WTC11 (cell line): ENCODE results near the gene PLEKHM3.

ENCODE experiments used
- EMX1 ChIP-seq: fragments of 250-450 bp; sonication (Bioruptor Pico); IDR thresholded peaks from 2 replicates; pipeline ENCODE4 v1.8.0; 2021; ENCODE audit warnings: mild to moderate bottlenecking
- FOXP1 ChIP-seq: sonication (generic); formaldehyde crosslinking; IDR thresholded peaks from 2 replicates; pipeline ENCODE4 v1.8.0; 2022; ENCODE audit warnings: missing genetic modification reagents, mild to moderate bottlenecking, moderate library complexity, borderline replicate concordance
- TF ChIP-seq, protein P1 (sequence below): fragments of 200-600 bp; IDR thresholded peaks from 2 replicates; pipeline ENCODE4 v1.8.0; 2022; ENCODE audit warnings: antibody characterized with exemption

DNA sequence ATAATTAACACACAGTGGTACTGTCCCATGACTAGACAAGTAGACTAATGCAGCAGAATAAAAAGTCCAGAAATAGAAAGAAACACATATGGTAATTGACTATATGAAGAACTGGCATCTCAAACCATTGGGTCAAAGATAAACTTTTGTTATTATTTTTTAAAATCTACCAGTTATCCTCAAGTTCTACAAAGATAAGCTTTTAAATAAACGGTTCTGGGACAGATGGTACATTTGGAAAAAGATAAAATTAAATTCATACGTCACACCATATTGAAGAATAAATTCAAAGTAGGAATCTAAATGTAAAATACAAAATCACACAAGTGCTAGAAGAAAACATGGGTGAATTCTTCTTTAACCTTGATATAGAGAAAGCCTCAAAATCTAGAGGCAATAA lies 37.6 kb upstream of the PLEKHM3 start:
- TF ChIP-seq FOXP1 (CRISPR knock-in tag) (no peak), EMX1 (CRISPR knock-in tag) (no peak)
- TF ChIP-seq, protein P1, sequence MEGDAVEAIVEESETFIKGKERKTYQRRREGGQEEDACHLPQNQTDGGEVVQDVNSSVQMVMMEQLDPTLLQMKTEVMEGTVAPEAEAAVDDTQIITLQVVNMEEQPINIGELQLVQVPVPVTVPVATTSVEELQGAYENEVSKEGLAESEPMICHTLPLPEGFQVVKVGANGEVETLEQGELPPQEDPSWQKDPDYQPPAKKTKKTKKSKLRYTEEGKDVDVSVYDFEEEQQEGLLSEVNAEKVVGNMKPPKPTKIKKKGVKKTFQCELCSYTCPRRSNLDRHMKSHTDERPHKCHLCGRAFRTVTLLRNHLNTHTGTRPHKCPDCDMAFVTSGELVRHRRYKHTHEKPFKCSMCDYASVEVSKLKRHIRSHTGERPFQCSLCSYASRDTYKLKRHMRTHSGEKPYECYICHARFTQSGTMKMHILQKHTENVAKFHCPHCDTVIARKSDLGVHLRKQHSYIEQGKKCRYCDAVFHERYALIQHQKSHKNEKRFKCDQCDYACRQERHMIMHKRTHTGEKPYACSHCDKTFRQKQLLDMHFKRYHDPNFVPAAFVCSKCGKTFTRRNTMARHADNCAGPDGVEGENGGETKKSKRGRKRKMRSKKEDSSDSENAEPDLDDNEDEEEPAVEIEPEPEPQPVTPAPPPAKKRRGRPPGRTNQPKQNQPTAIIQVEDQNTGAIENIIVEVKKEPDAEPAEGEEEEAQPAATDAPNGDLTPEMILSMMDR = no peak
